SK-N-SH (cell line): ENCODE data around the gene CDKL4. TPM values are rescaled to one million over a fixed set of nuclear protein-coding genes. Genes with fewer than 3 reads are reported as not detected.
"Not testable (repeated sequence)": the region's sequence is repeated elsewhere in the genome, so short reads cannot be mapped to it uniquely, and the experiment has no call there.

Source experiments
- CTCF ChIA-PET: fragments of 300-600, 350-600 bp; formaldehyde crosslinking; extraction: SDS; loops from one replicate; lab custom pipeline; 2021; lab: Yijun Ruan, JAX
- POLR2A ChIA-PET: fragments of 350-600 bp; sonication (Branson Sonifier 250); formaldehyde crosslinking; extraction: SDS; loops from one replicate; lab custom pipeline; 2020; ENCODE audit warnings: antibody characterized with exemption, inconsistent platforms; lab: Yijun Ruan, JAX
- DNase-seq: peaks from one replicate; pipeline ENCODE4 v3.0.0; 2012
- H2AFZ ChIP-seq: fragments of 200-600 bp; sonication (generic); 2 replicates; pipeline ENCODE4 v1.8.1; 2016; ENCODE audit warnings: antibody characterized with exemption, mild to moderate bottlenecking, low read depth
- H3F3A ChIP-seq: fragments of 200-600 bp; sonication (generic); replicated peaks from 2 replicates; pipeline ENCODE3; 2016; ENCODE audit warnings: antibody characterized with exemption, mild to moderate bottlenecking; ENCODE audit not compliant: insufficient read depth
- H3K27ac ChIP-seq, 2 experiments: fragments of 200-500 bp in 1 of 2; fragments of 200-600 bp in 1 of 2; sonication (Bioruptor generic) in 1 of 2; sonication (generic), shearing (Covaris generic) in 1 of 2; 2 replicates each; pipeline versions ENCODE4 v1.5.1 to v1.6.1; 2014 to 2016; ENCODE audit warnings: low read depth in 2 of 2, inconsistent platforms in 1 of 2, low read length in 1 of 2, mild to moderate bottlenecking in 1 of 2, mixed read lengths in 1 of 2
- H3K27me3 ChIP-seq: fragments of 200-600 bp; sonication (generic), shearing (Covaris generic); 2 replicates; pipeline ENCODE4 v1.6.1; 2016; ENCODE audit warnings: mixed run types; ENCODE audit not compliant: insufficient read depth
- H3K36me3 ChIP-seq, 2 experiments: fragments of 200-500 bp in 1 of 2; fragments of 200-600 bp in 1 of 2; sonication (Bioruptor generic) in 1 of 2; sonication (generic) in 1 of 2; replicated peaks in 1 of 2; 2 replicates each; pipeline versions ENCODE3 to v1.5.1; 2014 to 2016; ENCODE audit warnings: low read length in 1 of 2, mild to moderate bottlenecking in 1 of 2; ENCODE audit not compliant: insufficient read depth in 2 of 2, control insufficient read depth in 1 of 2
- H3K4me1 ChIP-seq, 2 experiments: fragments of 200-500 bp in 1 of 2; fragments of 200-600 bp in 1 of 2; sonication (Bioruptor generic) in 1 of 2; sonication (generic), shearing (Covaris generic) in 1 of 2; 2 replicates each; pipeline versions ENCODE4 v1.5.1 to v1.6.1; 2014 to 2016; ENCODE audit warnings: low read depth in 1 of 2, low read length in 1 of 2, mixed run types in 1 of 2; ENCODE audit not compliant: insufficient read depth in 2 of 2, control insufficient read depth in 1 of 2
- H3K4me2 ChIP-seq: fragments of 200-600 bp; sonication (generic), shearing (Covaris generic); 2 replicates; pipeline ENCODE4 v1.6.1; 2017; ENCODE audit warnings: mixed run types
- H3K4me3 ChIP-seq, 2 experiments: fragments of 200-500 bp in 1 of 2; fragments of 200-600 bp in 1 of 2; sonication (Bioruptor generic) in 1 of 2; sonication (generic), shearing (Covaris generic) in 1 of 2; 2 replicates each; pipeline versions ENCODE4 v1.5.1 to v1.8.1; 2014 to 2016; ENCODE audit warnings: low read depth in 2 of 2, inconsistent platforms in 1 of 2, low read length in 1 of 2, mild to moderate bottlenecking in 1 of 2, mixed read lengths in 1 of 2, moderate library complexity in 1 of 2
- H3K79me2 ChIP-seq: fragments of 200-600 bp; sonication (generic); 2 replicates; pipeline ENCODE4 v1.8.1; 2017; ENCODE audit warnings: mild to moderate bottlenecking; ENCODE audit not compliant: insufficient read depth
- H3K9ac ChIP-seq: fragments of 200-600 bp; sonication (generic); 2 replicates; pipeline ENCODE4 v1.6.1; 2017; ENCODE audit warnings: mixed run types
- H3K9me2 ChIP-seq: fragments of 200-600 bp; sonication (generic); 2 replicates; pipeline ENCODE4 v1.6.1; 2017; ENCODE audit warnings: mixed run types
- H3K9me3 ChIP-seq: fragments of 200-600 bp; sonication (generic); 2 replicates; pipeline ENCODE4 v1.6.1; 2017; ENCODE audit warnings: mixed run types, mild to moderate bottlenecking, moderate library complexity
- H4K20me1 ChIP-seq: fragments of 200-600 bp; sonication (generic); 2 replicates; pipeline ENCODE4 v1.6.1; 2017; ENCODE audit warnings: mild to moderate bottlenecking, mixed run types; ENCODE audit not compliant: insufficient read depth
- EP300 ChIP-seq, 2 experiments: IDR thresholded peaks; 2 replicates each; pipeline versions ENCODE4 v1.4.0 to v1.6.1; 2012; ENCODE audit warnings: borderline replicate concordance in 1 of 2, low read depth in 1 of 2, low read length in 1 of 2
- FOSL2 ChIP-seq: IDR thresholded peaks from 2 replicates; pipeline ENCODE4 v1.4.0; 2012; ENCODE audit warnings: low read depth, mild to moderate bottlenecking, moderate library complexity, borderline replicate concordance
- FOXM1 ChIP-seq: IDR thresholded peaks from 2 replicates; pipeline ENCODE4 v1.4.0; 2012; ENCODE audit warnings: low read depth, mild to moderate bottlenecking
- GABPA ChIP-seq: IDR thresholded peaks from 2 replicates; pipeline ENCODE4 v1.4.0; 2012; ENCODE audit warnings: low read depth, mild to moderate bottlenecking
- GATA2 ChIP-seq: sonication (generic); formaldehyde crosslinking; IDR thresholded peaks from 2 replicates; pipeline ENCODE4 v1.5.0; 2020; ENCODE audit warnings: mild to moderate bottlenecking, missing genetic modification reagents
- IRF3 ChIP-seq: fragments of 150-350 bp; IDR thresholded peaks from 2 replicates; pipeline ENCODE4 v1.6.1; 2016; ENCODE audit warnings: mild to moderate bottlenecking, low read depth, low read length
- MEF2A ChIP-seq: IDR thresholded peaks from 2 replicates; pipeline ENCODE4 v1.4.0; 2012; ENCODE audit warnings: low read depth, borderline replicate concordance
- MXI1 ChIP-seq: IDR thresholded peaks from 2 replicates; pipeline ENCODE4 v1.6.1; 2012; ENCODE audit warnings: mild to moderate bottlenecking, low read depth, low read length, improper control_type of control experiment
- NFIC ChIP-seq: IDR thresholded peaks from 2 replicates; pipeline ENCODE4 v1.4.0; 2012; ENCODE audit warnings: borderline replicate concordance
- PBX3 ChIP-seq: IDR thresholded peaks from 2 replicates; pipeline ENCODE4; 2012
- POLR2AphosphoS5 ChIP-seq: IDR thresholded peaks from 2 replicates; pipeline ENCODE4 v1.6.1; 2012; ENCODE audit warnings: low read depth, low read length
- RAD21 ChIP-seq: IDR thresholded peaks from 2 replicates; pipeline ENCODE4 v1.6.1; 2012; ENCODE audit warnings: mild to moderate bottlenecking, low read length
- REST ChIP-seq: IDR thresholded peaks from 2 replicates; pipeline ENCODE4 v1.6.1; 2012; ENCODE audit warnings: mild to moderate bottlenecking, low read depth, low read length, moderate library complexity
- RFX5 ChIP-seq: IDR thresholded peaks from 2 replicates; pipeline ENCODE4 v1.6.1; 2012; ENCODE audit warnings: mild to moderate bottlenecking, improper control_type of control experiment, low read length
- RXRA ChIP-seq: IDR thresholded peaks from 2 replicates; pipeline ENCODE4 v1.4.0; 2012; ENCODE audit warnings: low read depth, mild to moderate bottlenecking, borderline replicate concordance
- SMC3 ChIP-seq: IDR thresholded peaks from 2 replicates; pipeline ENCODE4 v1.6.1; 2012; ENCODE audit warnings: low read depth, low read length, improper control_type of control experiment
- TAF1 ChIP-seq: IDR thresholded peaks from 2 replicates; pipeline ENCODE4 v1.6.1; 2012; ENCODE audit warnings: low read depth, mild to moderate bottlenecking, low read length, moderate library complexity, borderline replicate concordance
- USF1 ChIP-seq: IDR thresholded peaks from 2 replicates; pipeline ENCODE4 v1.4.0; 2012; ENCODE audit warnings: low read depth, borderline replicate concordance
- WGBS: methylation state at CpG from one replicate; pipeline ENCODE4 v1.1.6; 2017; ENCODE audit warnings: low lambda C conversion rate; 5-methylcytosine and 5-hydroxymethylcytosine counted together
- polyA plus RNA-seq, 3 experiments: library from polyadenylated mRNA; depleted of rRNA; stranded (reverse); fragments of >200 nt; gene quantifications; 2 replicates each; pipeline ENCODE4 v1.2.3, GENCODE V29; 2012

CDKL4 gene
- polyA plus RNA-seq, 1 of the 3 experiments (the other 2 are of a cell fraction), result 0.81 TPM

- POLR2A ChIA-PET, result no interaction called here
- 94% methylated on average over 8 of the region's 8 CpGs for WGBS
- DNase-seq, result no peak
Observed at GRCh38 chr2:39174022-39174421, 69.7 kb downstream of the CDKL4 start.

GRCh38 chr2:39172047-39172706 lies 71.6 kb downstream of the CDKL4 start:
- H3K36me3 ChIP-seq, H3K4me3 ChIP-seq, H3K9ac ChIP-seq, H3K4me1 ChIP-seq, H3K79me2 ChIP-seq, H3K9me3 ChIP-seq, H3K4me2 ChIP-seq, H3K27me3 ChIP-seq, H3F3A ChIP-seq, DNase-seq, H3K9me2 ChIP-seq, POLR2A ChIA-PET, H3K27ac ChIP-seq, H4K20me1 ChIP-seq, H2AFZ ChIP-seq: not testable (repeated sequence)
- CTCF ChIA-PET, result interaction anchor here (1.4 to 2.6 kb wide), 2 partner anchors 56 to 113 kb away, joined by 4 to 7 read pairs; no protein-coding TSS in a partner anchor
- WGBS, result 92% methylated on average over 10 of the region's 10 CpGs

More at GRCh38 chr2:39174022-39174421, 69.7 kb downstream of the CDKL4 start:
- no peaks in the 10 kb centered on the region for H3K79me2 ChIP-seq
- no peak for TF ChIP-seq TAF1
- TF ChIP-seq USF1, result no peak
- TF ChIP-seq SMC3, result no peak
- TF ChIP-seq IRF3, result no peak
- no peak for TF ChIP-seq EP300 (IDR thresholded peaks at IDR 0.05; ENCODE audit: borderline replicate concordance in 1 of 2, low read depth in 1 of 2, low read length in 1 of 2)
- TF ChIP-seq RAD21, result no peak
- TF ChIP-seq MEF2A, result no peak
- TF ChIP-seq POLR2AphosphoS5, result no peak
- no peak for TF ChIP-seq MXI1
- no peak for TF ChIP-seq REST
- TF ChIP-seq RFX5, result no peak
- TF ChIP-seq FOXM1, result no peak
- no peak for TF ChIP-seq GABPA
- TF ChIP-seq GATA2 (CRISPR knock-in tag), result no peak
- no peak for TF ChIP-seq PBX3
- no peak for TF ChIP-seq RXRA
- no peak for TF ChIP-seq NFIC
- no peak for TF ChIP-seq FOSL2
- H3K9me3 ChIP-seq, result no peaks in the 10 kb centered on the region
- H3K4me1 ChIP-seq, result peaks cover 0 to 4% of the 10 kb centered on the region in 2 experiments; a peak in 1 of 4 replicates
- no peak overlapping the region for H3K4me2 ChIP-seq
- H3K4me3 ChIP-seq, result no peak overlapping the region
- H3K9me2 ChIP-seq, result no peaks in the 10 kb centered on the region
- no peaks in the 10 kb centered on the region for H4K20me1 ChIP-seq
- H3K27me3 ChIP-seq, result no peaks in the 10 kb centered on the region
- H3K27ac ChIP-seq, result no peak overlapping the region
- H2AFZ ChIP-seq, result no peak overlapping the region
- CTCF ChIA-PET, result interaction anchor here (0.6 to 2.6 kb wide), 5 partner anchors 45 to 516 kb away, joined by 3 to 7 read pairs (median 3); no protein-coding TSS in a partner anchor
- H3K9ac ChIP-seq, result no peak overlapping the region
- H3K36me3 ChIP-seq, result peaks cover 4% of the 10 kb centered on the region in 2 experiments
- no peaks in the 10 kb centered on the region for H3F3A ChIP-seq
